Breast epithelium (tissue), 4 donors: ENCODE results near the gene FLVCR2. TPM values are rescaled to one million over a fixed set of nuclear protein-coding genes. Genes with fewer than 3 reads are reported as not detected.

Experiments
- DNase-seq, 2 donors: peaks; one replicate each; pipeline ENCODE4 v3.0.0-alpha.2; 2019; ENCODE audit warnings: low spot score in 2 of 2
- H3K27ac ChIP-seq, 2 donors: fragments of 200-600 bp; sonication (generic) in 1 of 2; one replicate each; pipeline ENCODE4 v1.5.1; 2016 to 2019; ENCODE audit warnings: mild to moderate bottlenecking in 1 of 2
- H3K27me3 ChIP-seq, 2 donors: fragments of 200-600 bp; sonication (generic) in 1 of 2; one replicate each; pipeline versions ENCODE4 v1.5.1 to v1.6.0; 2017 to 2019; ENCODE audit warnings: control low read depth in 1 of 2, mild to moderate bottlenecking in 1 of 2
- H3K36me3 ChIP-seq: fragments of 200-600 bp; one replicate; pipeline ENCODE4 v1.5.1; 2019
- H3K4me1 ChIP-seq, 2 donors: fragments of 200-600 bp; sonication (generic); one replicate each; pipeline ENCODE4 v1.5.1; 2016 to 2019; ENCODE audit warnings: control low read depth in 1 of 2
- H3K4me3 ChIP-seq, 3 donors: fragments of 200-600 bp; sonication (generic); 1 replicate in 2 of 3; 2 replicates in 1 of 3; pipeline ENCODE4 v1.5.1; 2016 to 2019; ENCODE audit warnings: mild to moderate bottlenecking in 3 of 3, moderate library complexity in 2 of 3
- H3K9me3 ChIP-seq, 2 donors: fragments of 200-600 bp; sonication (generic) in 1 of 2; one replicate each; pipeline ENCODE4 v1.5.1; 2016 to 2019; ENCODE audit warnings: control low read depth in 1 of 2
- CTCF ChIP-seq, 3 donors: fragments of 450-650 bp; IDR thresholded peaks; one replicate each; pipeline ENCODE4 v1.5.1; 2016 to 2017; ENCODE audit warnings: antibody characterized with exemption in 3 of 3, mild to moderate bottlenecking in 3 of 3, moderate library complexity in 3 of 3
- POLR2A ChIP-seq: fragments of 450-650 bp; IDR thresholded peaks from one replicate; pipeline ENCODE4 v1.6.1; 2016; ENCODE audit warnings: antibody characterized with exemption, mild to moderate bottlenecking, moderate library complexity
- POLR2AphosphoS5 ChIP-seq, 3 donors: sonication (generic); formaldehyde crosslinking; IDR thresholded peaks; one replicate each; pipeline ENCODE4 v1.6.1; 2017; ENCODE audit warnings: antibody characterized with exemption in 3 of 3
- intact Hi-C: fragments of 100-400 bp; cut with DNase I; formaldehyde crosslinking; loops from one replicate; pipeline ENCODE4 v1.15.1; 2023; ENCODE audit warnings: low total_unique reads
- total RNA-seq, 3 donors: library from RNA; depleted of rRNA; stranded (reverse); fragments of >200 nt; gene quantifications; one replicate each; pipeline ENCODE4 v1.1.0, GENCODE V29; 2016

Gene FLVCR2
- total RNA-seq, 3 donors from 2014 or later = 4.6 to 15.4 (median 9.1) TPM

- H3K27ac ChIP-seq = no peak overlapping the region
- no peaks in the 10 kb centered on the region for H3K36me3 ChIP-seq
- no peak for TF ChIP-seq POLR2A
- no peak for TF ChIP-seq CTCF (IDR thresholded peaks at IDR 0.05)
- TF ChIP-seq POLR2AphosphoS5 (IDR thresholded peaks at IDR 0.05) = no peak
- H3K27me3 ChIP-seq = no peaks in the 10 kb centered on the region
- no peaks in the 10 kb centered on the region for H3K9me3 ChIP-seq
- intact Hi-C loops = no loop called here
- DNase-seq = no peak
- H3K4me3 ChIP-seq = no peak overlapping the region
- H3K4me1 ChIP-seq = no peaks in the 10 kb centered on the region
Observed at GRCh38 chr14:75562089-75562488, 16.3 kb upstream of the FLVCR2 start.

GRCh38 chr14:75562489-75562888 is 15.9 kb upstream of the FLVCR2 start:
- Histone ChIP-seq H3K4me3 (no peak overlapping the region), H3K9me3 (no peaks in the 10 kb centered on the region), H3K4me1 (no peaks in the 10 kb centered on the region), H3K27me3 (no peaks in the 10 kb centered on the region), H3K36me3 (no peaks in the 10 kb centered on the region), H3K27ac (no peak overlapping the region)
- DNase-seq = no peak
- intact Hi-C loops = no loop called here
- TF ChIP-seq POLR2A (no peak), CTCF (IDR thresholded peaks at IDR 0.05) (no peak), POLR2AphosphoS5 (IDR thresholded peaks at IDR 0.05) (no peak)

GRCh38 chr14:75563931-75564330 is 14.5 kb upstream of the FLVCR2 start:
- Histone ChIP-seq H3K9me3 (no peaks in the 10 kb centered on the region), H3K27ac (no peak overlapping the region), H3K4me3 (no peak overlapping the region), H3K27me3 (no peaks in the 10 kb centered on the region), H3K4me1 (no peaks in the 10 kb centered on the region), H3K36me3 (no peaks in the 10 kb centered on the region)
- DNase-seq = no peak
- intact Hi-C loops = no loop called here
- TF ChIP-seq POLR2A (no peak), POLR2AphosphoS5 (IDR thresholded peaks at IDR 0.05) (no peak), CTCF (IDR thresholded peaks at IDR 0.05) (no peak)

GRCh38 chr14:75565056-75565455 is 13.4 kb upstream of the FLVCR2 start:
- H3K4me3 ChIP-seq = no peak overlapping the region
- intact Hi-C loops = loop anchor here (5.0 kb wide), 1 partner anchor 1433 kb away; no protein-coding TSS in a partner anchor
- H3K4me1 ChIP-seq = no peaks in the 10 kb centered on the region
- no peak for DNase-seq
- TF ChIP-seq POLR2A (no peak), CTCF (IDR thresholded peaks at IDR 0.05) (no peak), POLR2AphosphoS5 (IDR thresholded peaks at IDR 0.05) (no peak)
- no peak overlapping the region for H3K27ac ChIP-seq
- no peaks in the 10 kb centered on the region for H3K36me3 ChIP-seq
- no peaks in the 10 kb centered on the region for H3K9me3 ChIP-seq
- no peaks in the 10 kb centered on the region for H3K27me3 ChIP-seq

GRCh38 chr14:75566321-75566720 is 12.1 kb upstream of the FLVCR2 start:
- TF ChIP-seq POLR2A (no peak), CTCF (IDR thresholded peaks at IDR 0.05) (no peak), POLR2AphosphoS5 (IDR thresholded peaks at IDR 0.05) (no peak)
- H3K27ac ChIP-seq = peak overlapping the region in 1 of 2 donors; percentile 7
- H3K27me3 ChIP-seq = no peaks in the 10 kb centered on the region
- no peaks in the 10 kb centered on the region for H3K36me3 ChIP-seq
- DNase-seq = peak; percentile 36 to 61
- no peak overlapping the region for H3K4me3 ChIP-seq
- H3K9me3 ChIP-seq = no peaks in the 10 kb centered on the region
- no peaks in the 10 kb centered on the region for H3K4me1 ChIP-seq
- intact Hi-C loops = loop anchor here (5.0 kb wide), 1 partner anchor 1434 kb away; no protein-coding TSS in a partner anchor
